Measurements from ENCODE around the gene SYNC. TPM values are rescaled to one million over a fixed set of nuclear protein-coding genes. Genes with fewer than 3 reads are reported as not detected.

Gene SYNC
- total and polyA plus RNA-seq, 10 of the 15 experiments (the other 5 are each of a cell fraction or from before 2014, with no cell fraction given): 0.04 to 0.12 (median 0.05) TPM; not detected in 7

- TF ChIP-seq ZBED1 (IDR thresholded peaks at IDR 0.05; ENCODE audit: borderline replicate concordance) (0 out of 2 replicates have a peak, but pooled peaks have one; percentile 41), MTA2 (IDR thresholded peaks at IDR 0.05; ENCODE audit: low read depth) (no peak; the same call in 1 of the 2 replicates), ZZZ3 (IDR thresholded peaks at IDR 0.05; ENCODE audit: control insufficient read depth, insufficient read length, low read depth) (no peak), MXI1 (IDR thresholded peaks at IDR 0.05; ENCODE audit: low read depth, low read length) (no peak; the same call in 1 of the 2 replicates), USF1 (IDR thresholded peaks at IDR 0.05; ENCODE audit: borderline replicate concordance, extremely low read length, insufficient read depth, low read depth, low read length) (no peak), BACH1 (IDR thresholded peaks at IDR 0.05; ENCODE audit: borderline replicate concordance) (no peak), SREBF1 (IDR thresholded peaks at IDR 0.05; ENCODE audit: low read length) (no peak), ZSCAN29 (IDR thresholded peaks at IDR 0.05) (no peak), GABPA (IDR thresholded peaks at IDR 0.05; ENCODE audit: low read depth) (peak; percentile 95), SIX5 (IDR thresholded peaks at IDR 0.05; ENCODE audit: low read depth, low read length, severe bottlenecking) (peak; percentile 63), ESRRA (IDR thresholded peaks at IDR 0.05; ENCODE audit: low read length) (no peak; the same call in 1 of the 2 replicates), RELA (IDR thresholded peaks at IDR 0.05; ENCODE audit: borderline replicate concordance, partially characterized antibody) (peak; percentile 16), MEF2B (IDR thresholded peaks at IDR 0.05; ENCODE audit: partially characterized antibody, poor library complexity, severe bottlenecking) (no peak), BCL3 (IDR thresholded peaks at IDR 0.05; ENCODE audit: borderline replicate concordance, insufficient read depth, low read depth, low read length, poor library complexity, severe bottlenecking) (no peak), TCF3 (IDR thresholded peaks at IDR 0.05; ENCODE audit: borderline replicate concordance, insufficient read depth, low read depth, low read length) (0 out of 2 replicates have a peak, but pooled peaks have one; percentile 7), CREM (IDR thresholded peaks at IDR 0.05; ENCODE audit: low read depth) (peak; percentile 72), RAD21 (IDR thresholded peaks at IDR 0.05; ENCODE audit: insufficient read depth, low read depth, low read length) (no peak), CHD4 (IDR thresholded peaks at IDR 0.05) (no peak), CHD1 (IDR thresholded peaks at IDR 0.05; ENCODE audit: low read depth, low read length) (no peak; the same call in 1 of the 2 replicates), SPI1 (IDR thresholded peaks at IDR 0.05; ENCODE audit: borderline replicate concordance, insufficient read depth, low read depth, low read length) (peak; percentile 50; the same call in 1 of the 2 replicates), RAD51 (IDR thresholded peaks at IDR 0.05) (no peak), TCF7 (IDR thresholded peaks at IDR 0.05; ENCODE audit: borderline replicate concordance) (no peak), SUZ12 (IDR thresholded peaks at IDR 0.05; ENCODE audit: unreplicated experiment) (no peak), GATAD2B (conservative IDR thresholded peaks at IDR 0.05; ENCODE audit: low read depth) (0 out of 2 replicates have a peak, but pooled peaks have one; percentile 34)
- TF ChIP-seq, protein P1, sequence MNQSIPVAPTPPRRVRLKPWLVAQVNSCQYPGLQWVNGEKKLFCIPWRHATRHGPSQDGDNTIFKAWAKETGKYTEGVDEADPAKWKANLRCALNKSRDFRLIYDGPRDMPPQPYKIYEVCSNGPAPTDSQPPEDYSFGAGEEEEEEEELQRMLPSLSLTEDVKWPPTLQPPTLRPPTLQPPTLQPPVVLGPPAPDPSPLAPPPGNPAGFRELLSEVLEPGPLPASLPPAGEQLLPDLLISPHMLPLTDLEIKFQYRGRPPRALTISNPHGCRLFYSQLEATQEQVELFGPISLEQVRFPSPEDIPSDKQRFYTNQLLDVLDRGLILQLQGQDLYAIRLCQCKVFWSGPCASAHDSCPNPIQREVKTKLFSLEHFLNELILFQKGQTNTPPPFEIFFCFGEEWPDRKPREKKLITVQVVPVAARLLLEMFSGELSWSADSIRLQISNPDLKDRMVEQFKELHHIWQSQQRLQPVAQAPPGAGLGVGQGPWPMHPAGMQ (IDR thresholded peaks at IDR 0.05; ENCODE audit: borderline replicate concordance): no peak
- TF ChIP-seq, protein P2, sequence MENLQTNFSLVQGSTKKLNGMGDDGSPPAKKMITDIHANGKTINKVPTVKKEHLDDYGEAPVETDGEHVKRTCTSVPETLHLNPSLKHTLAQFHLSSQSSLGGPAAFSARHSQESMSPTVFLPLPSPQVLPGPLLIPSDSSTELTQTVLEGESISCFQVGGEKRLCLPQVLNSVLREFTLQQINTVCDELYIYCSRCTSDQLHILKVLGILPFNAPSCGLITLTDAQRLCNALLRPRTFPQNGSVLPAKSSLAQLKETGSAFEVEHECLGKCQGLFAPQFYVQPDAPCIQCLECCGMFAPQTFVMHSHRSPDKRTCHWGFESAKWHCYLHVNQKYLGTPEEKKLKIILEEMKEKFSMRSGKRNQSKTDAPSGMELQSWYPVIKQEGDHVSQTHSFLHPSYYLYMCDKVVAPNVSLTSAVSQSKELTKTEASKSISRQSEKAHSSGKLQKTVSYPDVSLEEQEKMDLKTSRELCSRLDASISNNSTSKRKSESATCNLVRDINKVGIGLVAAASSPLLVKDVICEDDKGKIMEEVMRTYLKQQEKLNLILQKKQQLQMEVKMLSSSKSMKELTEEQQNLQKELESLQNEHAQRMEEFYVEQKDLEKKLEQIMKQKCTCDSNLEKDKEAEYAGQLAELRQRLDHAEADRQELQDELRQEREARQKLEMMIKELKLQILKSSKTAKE (IDR thresholded peaks at IDR 0.05; ENCODE audit: low read depth, poor library complexity, severe bottlenecking): peak; percentile 24
These were observed 52.3 kb downstream of the SYNC start, which contains the start of gene ZBTB8OS (continued) for GRCh38 chr1:32650248-32650751.

Data from GM12878 (cell line).